ENCODE data around the gene PRICKLE1.

GRCh38 chr12:42609605-42610004, 20.1 kb upstream of the PRICKLE1 start:
- TF ChIP-seq CTCF (IDR thresholded peaks at IDR 0.05; ENCODE audit: poor library complexity, severe bottlenecking) = no peak
- TF ChIP-seq SMC3 (conservative IDR thresholded peaks at IDR 0.05; ENCODE audit: poor library complexity) = no peak
- no peak for TF ChIP-seq TAF1 (IDR thresholded peaks at IDR 0.05; ENCODE audit: low read depth)
- no peak for TF ChIP-seq POLR2AphosphoS5 (IDR thresholded peaks at IDR 0.05)
- TF ChIP-seq REST (IDR thresholded peaks at IDR 0.05; ENCODE audit: borderline replicate concordance) = no peak
- TF ChIP-seq EZH2 (IDR thresholded peaks at IDR 0.05; ENCODE audit: borderline replicate concordance, insufficient read depth, low read length, poor library complexity, severe bottlenecking) = no peak
